AG09309 (cell line): ENCODE results near the gene POU6F2.

Source experiments
- DNase-seq: peaks from one replicate; pipeline ENCODE4 v3.0.0-alpha.2; 2010; ENCODE audit warnings: low read depth
- H3K4me3 ChIP-seq: 2 replicates; pipeline ENCODE4 v1.5.1; 2011; ENCODE audit warnings: mild to moderate bottlenecking, low read depth, low read length, moderate library complexity; ENCODE audit not compliant: control insufficient read depth
- CTCF ChIP-seq: IDR thresholded peaks from 2 replicates; pipeline ENCODE4 v1.5.1; 2011; ENCODE audit warnings: mild to moderate bottlenecking, low read depth, low read length, inconsistent platforms; ENCODE audit not compliant: insufficient read depth, control insufficient read depth; ENCODE audit errors: missing control alignments

Gene POU6F2

DNA sequence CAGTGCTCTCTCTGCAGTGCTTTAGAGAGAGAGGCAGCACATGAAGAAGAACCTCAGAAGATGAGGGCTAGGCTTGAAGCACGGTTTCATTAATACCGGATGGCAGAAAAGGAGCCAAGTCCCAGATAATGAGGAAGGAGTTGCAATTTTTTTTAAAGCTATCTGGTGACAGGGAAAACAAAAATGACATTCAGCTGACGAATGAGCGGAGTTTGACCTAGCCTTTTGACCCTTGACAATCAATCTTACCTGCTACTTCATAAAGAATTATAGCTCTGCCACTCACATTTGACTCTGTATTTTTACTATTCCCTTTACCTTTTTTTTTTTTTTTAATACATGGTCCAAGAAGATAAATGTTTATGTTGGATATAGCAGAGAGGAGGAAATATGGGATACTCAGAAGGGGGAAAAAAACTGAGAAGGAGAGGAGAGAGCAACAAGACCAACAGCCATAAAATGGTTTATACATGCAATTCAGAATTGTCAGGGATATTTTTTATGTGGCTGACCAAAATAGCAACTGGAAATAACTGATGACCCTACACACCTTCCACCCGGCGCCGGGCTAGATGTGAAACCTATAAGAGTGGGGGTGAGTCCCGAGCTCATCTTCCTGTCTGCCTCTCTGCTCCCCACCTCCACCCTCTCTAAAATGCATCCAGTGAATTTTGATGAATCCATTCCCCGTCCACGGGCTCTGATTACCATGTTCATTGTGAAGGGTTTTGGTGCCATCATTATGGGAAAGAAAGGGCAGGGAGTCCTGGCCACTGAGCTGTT, 314.1 kb downstream of the POU6F2 start:
- H3K4me3 ChIP-seq = no peak overlapping the region
- no peak for DNase-seq
- TF ChIP-seq CTCF = no peak

DNA sequence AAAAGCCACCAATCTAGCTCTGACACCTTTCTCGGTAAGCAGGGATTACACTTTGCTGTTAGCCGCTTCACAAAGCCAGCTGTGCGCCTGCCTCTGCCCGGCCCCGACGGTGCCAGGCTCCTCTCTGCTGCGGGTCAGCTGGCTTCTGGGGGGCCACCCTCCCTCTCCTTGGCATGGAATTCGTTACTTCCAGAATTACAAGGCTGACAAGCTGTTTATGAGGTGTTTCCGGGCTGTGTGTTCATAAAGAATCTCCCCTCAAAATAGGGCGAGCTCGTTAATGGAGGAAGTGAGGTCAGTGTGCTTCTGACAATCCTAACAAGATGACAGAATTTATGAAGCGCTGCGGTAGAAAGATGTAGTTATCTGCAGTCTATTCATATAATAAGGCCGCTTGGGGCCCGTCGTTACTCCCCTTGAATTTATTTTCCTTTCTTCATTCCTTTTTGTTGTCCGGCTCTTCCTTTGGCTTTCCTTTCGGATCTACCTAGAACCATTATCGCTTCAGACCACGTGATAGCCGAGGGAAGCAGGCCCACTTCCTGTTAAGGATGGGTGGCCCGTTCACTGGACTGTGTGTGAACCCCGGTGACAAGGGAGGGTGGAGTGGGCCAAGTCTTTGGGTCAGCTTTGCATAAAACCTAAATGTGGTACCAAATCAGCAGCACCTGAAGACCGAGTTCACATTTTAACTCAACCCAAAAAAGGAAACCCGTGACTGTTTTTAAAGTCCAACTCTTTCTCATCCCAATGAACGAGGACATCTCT, 315.5 kb downstream of the POU6F2 start:
- no peak for TF ChIP-seq CTCF
- DNase-seq = no peak
- no peak overlapping the region for H3K4me3 ChIP-seq

DNA sequence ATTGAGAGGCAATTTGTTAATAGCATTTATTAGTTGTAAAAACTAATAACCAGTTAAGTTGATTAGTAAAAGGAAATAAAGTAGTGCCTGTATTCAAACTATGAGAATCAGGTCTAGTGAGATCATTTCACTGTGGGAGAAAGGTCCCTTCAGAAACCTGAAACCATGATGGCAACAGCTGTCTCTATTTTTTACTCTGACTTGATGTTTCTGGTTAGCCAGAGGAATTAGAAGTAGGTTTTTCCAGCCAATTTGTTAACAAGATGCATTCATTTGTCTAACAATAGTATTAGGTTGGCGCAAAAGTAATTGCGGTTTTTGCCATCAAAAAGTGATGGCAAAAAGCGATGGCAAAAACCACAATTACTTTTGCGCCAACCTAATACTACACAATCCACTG, 316.3 kb downstream of the POU6F2 start:
- no peak overlapping the region for H3K4me3 ChIP-seq
- no peak for TF ChIP-seq CTCF
- no peak for DNase-seq

DNA sequence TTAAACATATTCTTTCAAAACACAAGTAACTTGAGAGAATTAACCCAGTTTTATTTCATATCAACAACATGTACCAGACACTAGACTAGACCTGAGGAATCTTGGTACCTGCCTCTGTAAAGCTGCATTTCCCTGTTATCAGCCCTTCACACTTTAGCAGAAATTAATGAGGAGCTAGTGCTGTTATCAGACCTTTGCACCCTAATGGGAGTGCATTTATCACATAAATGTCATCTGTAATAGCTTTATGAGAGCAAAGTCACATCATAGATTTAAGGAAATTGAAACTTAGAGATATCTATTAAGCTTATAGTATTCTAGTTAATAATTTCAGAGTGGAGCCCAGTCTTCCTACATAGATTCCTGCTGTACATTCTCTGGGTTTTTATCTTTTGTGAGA, 318.1 kb downstream of the POU6F2 start:
- TF ChIP-seq CTCF = no peak
- H3K4me3 ChIP-seq = no peak overlapping the region
- DNase-seq = no peak

- no peak overlapping the region for H3K4me3 ChIP-seq
- no peak for DNase-seq
- TF ChIP-seq CTCF = no peak
Observed at GRCh38 chr7:39299695-39300094, 322.0 kb downstream of the POU6F2 start.

- H3K4me3 ChIP-seq = no peak overlapping the region
- DNase-seq = no peak
- TF ChIP-seq CTCF = no peak
Observed at GRCh38 chr7:39300276-39300675, 322.6 kb downstream of the POU6F2 start.
